OCI-LY1 (cell line): ENCODE results near the gene CCDC141.

ENCODE experiments used
- EZH2 ChIP-seq: fragments of 200-600 bp; sonication (generic), shearing (Covaris generic); IDR thresholded peaks from 2 replicates; pipeline ENCODE4 v1.8.0; 2017; ENCODE audit warnings: borderline replicate concordance, mixed run types, mild to moderate bottlenecking, antibody characterized with exemption, low read length, moderate library complexity, mixed read lengths
- TF ChIP-seq, protein P1 (sequence below): fragments of 200-600 bp; sonication (generic), shearing (Covaris generic); IDR thresholded peaks from 2 replicates; pipeline ENCODE4 v1.5.1; 2017; ENCODE audit warnings: mild to moderate bottlenecking, antibody characterized with exemption, low read length, moderate library complexity, mixed read lengths

- TF ChIP-seq, protein P1, sequence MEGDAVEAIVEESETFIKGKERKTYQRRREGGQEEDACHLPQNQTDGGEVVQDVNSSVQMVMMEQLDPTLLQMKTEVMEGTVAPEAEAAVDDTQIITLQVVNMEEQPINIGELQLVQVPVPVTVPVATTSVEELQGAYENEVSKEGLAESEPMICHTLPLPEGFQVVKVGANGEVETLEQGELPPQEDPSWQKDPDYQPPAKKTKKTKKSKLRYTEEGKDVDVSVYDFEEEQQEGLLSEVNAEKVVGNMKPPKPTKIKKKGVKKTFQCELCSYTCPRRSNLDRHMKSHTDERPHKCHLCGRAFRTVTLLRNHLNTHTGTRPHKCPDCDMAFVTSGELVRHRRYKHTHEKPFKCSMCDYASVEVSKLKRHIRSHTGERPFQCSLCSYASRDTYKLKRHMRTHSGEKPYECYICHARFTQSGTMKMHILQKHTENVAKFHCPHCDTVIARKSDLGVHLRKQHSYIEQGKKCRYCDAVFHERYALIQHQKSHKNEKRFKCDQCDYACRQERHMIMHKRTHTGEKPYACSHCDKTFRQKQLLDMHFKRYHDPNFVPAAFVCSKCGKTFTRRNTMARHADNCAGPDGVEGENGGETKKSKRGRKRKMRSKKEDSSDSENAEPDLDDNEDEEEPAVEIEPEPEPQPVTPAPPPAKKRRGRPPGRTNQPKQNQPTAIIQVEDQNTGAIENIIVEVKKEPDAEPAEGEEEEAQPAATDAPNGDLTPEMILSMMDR, result no peak
- TF ChIP-seq EZH2, result no peak
Observed at GRCh38 chr2:178825183-178825582, 224.8 kb downstream of the CCDC141 start.
